Tibial nerve (tissue), 4 donors: ENCODE measurements around the gene LRG1. TPM values are rescaled to one million over a fixed set of nuclear protein-coding genes. Genes with fewer than 3 reads are reported as not detected.

Source experiments
- DNase-seq, 2 donors: peaks; one replicate each; pipeline ENCODE4 v3.0.0-alpha.2; 2019; ENCODE audit warnings: low spot score in 2 of 2
- H3K27ac ChIP-seq, 4 donors: fragments of 200-600 bp; sonication (generic) in 3 of 4; one replicate each; pipeline ENCODE4 v1.5.1; 2017 to 2019; ENCODE audit warnings: mild to moderate bottlenecking in 1 of 4
- H3K27me3 ChIP-seq, 2 donors: fragments of 200-600 bp; sonication (generic) in 1 of 2; one replicate each; pipeline versions ENCODE4 v1.5.1 to v1.6.0; 2017 to 2019
- H3K36me3 ChIP-seq, 3 donors: fragments of 200-600 bp; sonication (generic); one replicate each; pipeline ENCODE4 v1.5.1; 2018 to 2019
- H3K4me1 ChIP-seq, 4 donors: fragments of 200-600 bp; sonication (generic) in 3 of 4; one replicate each; pipeline ENCODE4 v1.5.1; 2017 to 2019
- H3K4me3 ChIP-seq, 4 donors: fragments of 200-600 bp; sonication (generic) in 3 of 4; one replicate each; pipeline ENCODE4 v1.5.1; 2017 to 2019; ENCODE audit warnings: mild to moderate bottlenecking in 1 of 4, moderate library complexity in 1 of 4
- H3K9me3 ChIP-seq, 4 donors: fragments of 200-600 bp; sonication (generic) in 3 of 4; one replicate each; pipeline ENCODE4 v1.5.1; 2017 to 2019
- EP300 ChIP-seq, 2 donors: sonication (generic); formaldehyde crosslinking; IDR thresholded peaks; one replicate each; pipeline ENCODE4 v1.6.1; 2017; ENCODE audit warnings: antibody characterized with exemption in 2 of 2, mild to moderate bottlenecking in 1 of 2
- POLR2A ChIP-seq, 2 donors: fragments of 450-650 bp; IDR thresholded peaks; one replicate each; pipeline ENCODE4 v1.6.1; 2017; ENCODE audit warnings: antibody characterized with exemption in 2 of 2, mild to moderate bottlenecking in 2 of 2, moderate library complexity in 2 of 2
- WGBS, 2 donors: methylation state at CpG; one replicate each; pipeline ENCODE4 v1.1.5; 2018; 5-methylcytosine and 5-hydroxymethylcytosine counted together
- total RNA-seq, 4 donors: library from RNA; depleted of rRNA; stranded (reverse); fragments of >200 nt; gene quantifications; one replicate each; pipeline ENCODE4 v1.1.0, GENCODE V29; 2016
- TF ChIP-seq, protein P1 (sequence below), 5 experiments: fragments of 200-600 bp in 3 of 5; fragments of 450-650 bp in 2 of 5; sonication (generic) in 3 of 5; IDR thresholded peaks; one replicate each; pipeline ENCODE4 v1.5.1; 2016 to 2019; ENCODE audit warnings: antibody characterized with exemption in 5 of 5, mild to moderate bottlenecking in 3 of 5, moderate library complexity in 2 of 5

LRG1 gene
- total RNA-seq, 4 donors from 2014 or later: 0.66 to 2.5 (median 1.4) TPM

DNA sequence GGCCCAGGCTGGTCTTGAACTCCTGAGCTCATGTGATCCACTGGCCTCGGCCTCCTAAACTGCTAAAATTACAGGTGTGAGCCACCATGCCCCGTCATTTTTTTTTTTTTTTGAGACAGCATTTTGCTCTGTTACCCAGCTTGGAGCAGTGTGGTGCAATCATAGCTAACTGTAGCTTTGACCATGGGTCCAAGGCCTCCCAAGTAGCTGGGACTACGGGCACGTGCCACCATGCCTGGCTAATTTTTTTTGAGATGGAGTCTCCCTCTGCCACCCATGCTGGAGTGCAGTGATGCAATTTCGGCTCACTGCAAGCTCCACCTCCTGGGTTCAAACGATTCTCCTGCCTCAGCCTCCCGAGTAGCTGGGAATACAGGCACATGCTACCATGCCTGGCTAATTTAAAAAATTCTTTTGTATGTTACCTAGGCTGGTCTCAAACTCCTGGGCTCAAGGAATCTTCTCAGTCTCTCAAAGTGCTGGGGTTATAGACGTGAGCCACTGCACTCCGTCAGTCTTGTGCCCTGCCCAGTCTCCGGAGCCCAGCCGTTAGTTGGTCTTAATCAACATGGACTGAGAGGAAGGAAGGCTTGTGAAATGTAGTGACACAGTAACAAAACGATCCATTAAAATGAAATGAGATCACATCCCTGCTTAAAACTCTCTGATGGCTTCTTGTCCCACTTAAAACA, 1.4 kb upstream of the LRG1 start:
- 84% methylated on average over 12 of the region's 12 CpGs for WGBS, 2 donors

DNA sequence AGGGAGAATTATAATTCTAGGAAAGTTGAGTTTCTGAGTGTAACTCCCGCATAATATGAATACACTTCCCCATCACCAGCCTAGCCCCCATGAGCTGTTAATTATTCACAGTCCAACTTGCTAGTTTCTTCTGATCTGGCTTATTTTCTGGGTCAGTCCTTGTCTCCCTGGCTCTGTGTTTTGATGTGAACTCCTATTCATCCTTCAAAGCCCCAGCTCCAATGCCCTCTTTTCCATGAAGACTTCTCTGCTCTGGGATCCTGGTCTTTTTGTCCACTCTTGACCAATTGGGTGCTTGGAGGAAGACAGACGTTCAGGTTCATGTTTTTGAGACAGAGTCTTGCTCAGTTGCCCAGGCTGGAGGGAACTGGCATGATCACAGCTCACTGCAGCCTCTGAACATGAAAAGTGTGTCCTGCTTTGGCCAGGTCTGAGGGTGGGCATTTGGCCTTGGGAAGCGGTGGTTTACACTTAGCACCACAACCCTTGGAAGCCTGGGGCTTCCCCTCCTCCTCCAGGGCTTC, 605 bp downstream of the LRG1 start:
- peaks cover 0 to 71% of the 10 kb centered on the region in 2 donors for H3K27me3 ChIP-seq

More for the DNA sequence above, 1.4 kb upstream of the LRG1 start:
- peaks cover 0 to 50% of the 10 kb centered on the region in 2 donors for H3K27me3 ChIP-seq
- TF ChIP-seq EP300 (IDR thresholded peaks at IDR 0.05): no peak
- TF ChIP-seq POLR2A (IDR thresholded peaks at IDR 0.05): no peak
- no peak for DNase-seq
- H3K9me3 ChIP-seq: peaks cover 0 to 11% (median 0%) of the 10 kb centered on the region in 4 donors
- H3K4me1 ChIP-seq: peaks cover 0 to 10% (median 0%) of the 10 kb centered on the region in 4 donors
- no peak overlapping the region for H3K27ac ChIP-seq
- H3K36me3 ChIP-seq: no peaks in the 10 kb centered on the region
- H3K4me3 ChIP-seq: no peak overlapping the region

DNA sequence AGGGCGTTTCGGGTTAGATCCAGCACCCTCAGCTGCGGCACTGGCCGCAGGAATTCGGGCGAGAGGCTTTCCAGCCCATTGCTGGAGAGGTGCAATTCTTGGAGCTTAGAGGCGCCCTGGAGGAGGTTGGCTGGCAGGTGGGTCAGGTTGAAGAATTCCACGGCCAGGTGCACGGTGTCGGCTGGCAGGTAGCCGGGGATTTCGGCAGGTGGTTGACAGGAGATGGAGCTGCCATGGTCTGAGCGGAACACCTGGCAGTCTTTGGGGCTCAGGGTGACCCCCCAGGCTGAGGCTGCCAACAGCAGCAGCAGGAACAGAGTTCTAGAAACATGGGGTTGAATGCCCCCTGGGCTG, 1.3 kb downstream of the LRG1 start:
- 82 to 85% methylated on average over 10 to 13 of the region's 13 CpGs for WGBS, 2 donors

More for the DNA sequence above, 605 bp downstream of the LRG1 start:
- DNase-seq: no peak
- WGBS, 2 donors: 80 to 86% methylated on average over 3 of the region's 3 CpGs
- TF ChIP-seq POLR2A (IDR thresholded peaks at IDR 0.05) (no peak), EP300 (IDR thresholded peaks at IDR 0.05) (no peak)
- TF ChIP-seq, protein P1, sequence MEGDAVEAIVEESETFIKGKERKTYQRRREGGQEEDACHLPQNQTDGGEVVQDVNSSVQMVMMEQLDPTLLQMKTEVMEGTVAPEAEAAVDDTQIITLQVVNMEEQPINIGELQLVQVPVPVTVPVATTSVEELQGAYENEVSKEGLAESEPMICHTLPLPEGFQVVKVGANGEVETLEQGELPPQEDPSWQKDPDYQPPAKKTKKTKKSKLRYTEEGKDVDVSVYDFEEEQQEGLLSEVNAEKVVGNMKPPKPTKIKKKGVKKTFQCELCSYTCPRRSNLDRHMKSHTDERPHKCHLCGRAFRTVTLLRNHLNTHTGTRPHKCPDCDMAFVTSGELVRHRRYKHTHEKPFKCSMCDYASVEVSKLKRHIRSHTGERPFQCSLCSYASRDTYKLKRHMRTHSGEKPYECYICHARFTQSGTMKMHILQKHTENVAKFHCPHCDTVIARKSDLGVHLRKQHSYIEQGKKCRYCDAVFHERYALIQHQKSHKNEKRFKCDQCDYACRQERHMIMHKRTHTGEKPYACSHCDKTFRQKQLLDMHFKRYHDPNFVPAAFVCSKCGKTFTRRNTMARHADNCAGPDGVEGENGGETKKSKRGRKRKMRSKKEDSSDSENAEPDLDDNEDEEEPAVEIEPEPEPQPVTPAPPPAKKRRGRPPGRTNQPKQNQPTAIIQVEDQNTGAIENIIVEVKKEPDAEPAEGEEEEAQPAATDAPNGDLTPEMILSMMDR (IDR thresholded peaks at IDR 0.05): no peak
- no peak overlapping the region for H3K4me3 ChIP-seq
- H3K4me1 ChIP-seq: peaks cover 0 to 23% (median 8%) of the 10 kb centered on the region in 4 donors
- peak overlapping the region in 1 of 4 donors; percentile 6 for H3K27ac ChIP-seq
- no peaks in the 10 kb centered on the region for H3K36me3 ChIP-seq
- H3K9me3 ChIP-seq: peaks cover 0 to 11% (median 0%) of the 10 kb centered on the region in 4 donors

DNA sequence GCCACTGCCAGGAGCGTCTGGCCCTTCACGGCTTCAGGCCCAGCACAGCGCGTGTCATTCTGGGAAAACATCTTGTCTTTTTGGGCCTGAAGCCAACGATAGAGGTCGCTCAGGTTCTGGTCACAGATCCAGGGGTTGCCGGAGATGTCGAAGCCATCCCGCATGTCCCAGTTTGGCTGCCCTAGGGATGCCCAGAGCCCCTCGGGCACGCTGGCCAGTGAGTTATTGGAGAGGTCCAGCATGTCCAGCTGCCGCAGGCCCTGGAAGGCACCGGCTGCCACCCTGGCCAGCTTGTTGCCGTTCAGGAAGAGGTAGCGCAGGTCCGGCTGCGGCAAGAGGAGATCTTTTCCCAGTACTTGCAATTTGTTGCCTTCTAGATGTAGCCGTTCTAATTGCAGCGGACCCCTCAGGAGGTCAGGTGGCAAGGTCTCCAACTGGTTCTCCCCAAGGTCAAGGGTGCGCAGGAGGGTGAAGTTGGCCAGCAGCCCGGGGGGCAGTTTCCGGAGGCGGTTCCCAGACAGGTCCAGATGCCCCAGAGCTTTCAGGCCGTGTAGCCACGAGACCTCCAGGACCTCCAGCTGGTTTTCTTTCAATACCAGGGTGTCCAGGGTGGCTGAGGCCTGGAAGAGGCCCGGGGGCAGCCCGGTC, 1.8 kb downstream of the LRG1 start:
- H3K4me1 ChIP-seq: peaks cover 0 to 19% (median 8%) of the 10 kb centered on the region in 4 donors
- TF ChIP-seq EP300 (IDR thresholded peaks at IDR 0.05) (no peak), POLR2A (IDR thresholded peaks at IDR 0.05) (no peak)
- TF ChIP-seq, protein P1 (IDR thresholded peaks at IDR 0.05): no peak
- H3K27me3 ChIP-seq: peaks cover 0 to 79% of the 10 kb centered on the region in 2 donors
- no peak overlapping the region for H3K27ac ChIP-seq
- H3K4me3 ChIP-seq: no peak overlapping the region
- no peaks in the 10 kb centered on the region for H3K36me3 ChIP-seq
- 73 to 77% methylated on average over 17 to 26 of the region's 27 CpGs for WGBS, 2 donors
- peaks cover 0 to 11% (median 0%) of the 10 kb centered on the region in 4 donors for H3K9me3 ChIP-seq
- DNase-seq: no peak

More for the DNA sequence above, 1.3 kb downstream of the LRG1 start:
- no peak for DNase-seq
- no peaks in the 10 kb centered on the region for H3K36me3 ChIP-seq
- TF ChIP-seq POLR2A (IDR thresholded peaks at IDR 0.05) (no peak), EP300 (IDR thresholded peaks at IDR 0.05) (no peak)
- TF ChIP-seq, protein P1 (IDR thresholded peaks at IDR 0.05): no peak
- peaks cover 0 to 11% (median 0%) of the 10 kb centered on the region in 4 donors for H3K9me3 ChIP-seq
- H3K4me1 ChIP-seq: peaks cover 0 to 23% (median 8%) of the 10 kb centered on the region in 4 donors
- H3K27me3 ChIP-seq: peaks cover 0 to 77% of the 10 kb centered on the region in 2 donors
- no peak overlapping the region for H3K4me3 ChIP-seq
- H3K27ac ChIP-seq: no peak overlapping the region

DNA sequence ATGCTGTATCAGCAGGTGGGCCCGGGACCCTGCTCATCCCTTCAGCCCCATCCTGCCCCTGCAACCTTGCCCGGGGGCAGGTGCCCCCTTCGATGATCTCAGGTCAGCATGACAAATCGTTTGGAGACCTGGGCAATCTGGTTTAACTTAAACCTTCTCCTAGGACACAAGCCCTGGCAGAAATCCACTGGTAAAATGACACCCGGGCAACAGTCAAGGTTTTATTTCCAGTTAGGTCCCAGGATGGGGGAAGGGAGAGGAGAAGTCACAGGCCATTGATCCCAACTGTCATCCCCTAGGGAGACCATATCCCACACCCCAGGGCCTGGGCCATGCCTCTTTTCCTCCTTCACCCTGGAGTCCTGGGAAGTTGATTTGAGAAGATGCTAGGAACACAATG, 3.0 kb downstream of the LRG1 start:
- peaks cover 0 to 11% (median 0%) of the 10 kb centered on the region in 4 donors for H3K9me3 ChIP-seq
- H3K27ac ChIP-seq: no peak overlapping the region
- peaks cover 0 to 76% of the 10 kb centered on the region in 2 donors for H3K27me3 ChIP-seq
- H3K4me1 ChIP-seq: peaks cover 0 to 14% (median 8%) of the 10 kb centered on the region in 4 donors
- DNase-seq: no peak
- H3K36me3 ChIP-seq: no peaks in the 10 kb centered on the region
- 51 to 59% methylated on average over 5 of the region's 5 CpGs for WGBS, 2 donors
- no peak overlapping the region for H3K4me3 ChIP-seq
- TF ChIP-seq EP300 (IDR thresholded peaks at IDR 0.05) (no peak), POLR2A (IDR thresholded peaks at IDR 0.05) (no peak)
- TF ChIP-seq, protein P1 (IDR thresholded peaks at IDR 0.05): no peak
